Measurements from ENCODE around the gene SDHAF1.
"Not testable (repeated sequence)": the region's sequence is repeated elsewhere in the genome, so short reads cannot be mapped to it uniquely, and the experiment has no call there.

Gene SDHAF1

DNA sequence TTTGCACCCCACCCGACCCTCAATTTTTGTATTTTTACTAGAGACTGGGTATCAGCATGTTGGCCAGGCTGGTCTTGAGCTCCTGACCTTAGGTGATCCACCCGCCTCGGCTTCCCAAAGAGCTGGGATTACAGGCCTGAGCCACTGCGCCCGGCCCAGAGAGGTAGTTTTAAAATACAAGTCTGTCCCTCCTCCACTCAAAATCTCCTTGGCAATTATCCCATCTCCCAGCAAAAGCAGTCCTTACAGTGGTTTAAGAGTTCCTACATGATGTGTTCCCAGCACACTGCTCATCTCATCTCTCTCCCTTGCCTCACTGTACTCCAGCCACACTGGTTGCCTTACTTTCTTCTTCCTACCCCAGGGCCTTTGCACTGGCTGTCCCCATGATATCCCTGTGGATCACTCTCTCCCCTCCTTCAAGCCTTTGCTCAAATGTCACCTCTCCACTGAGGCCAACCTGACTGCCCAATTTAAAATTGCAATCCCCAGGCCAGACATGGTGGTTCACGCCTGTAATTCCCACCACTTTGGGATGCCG lies 34.5 kb upstream of the SDHAF1 start:
- Histone ChIP-seq H3K27ac (ENCODE audit: low read depth, low read length) (no peak overlapping the region), H3K36me3 (ENCODE audit: control insufficient read depth in 5 of 5, insufficient read depth in 5 of 5, low read length in 5 of 5) (no peaks in the 10 kb centered on the region), H3K9ac (ENCODE audit: low read length in 5 of 5) (no peak overlapping the region), H3K4me3 (ENCODE audit: low read depth in 1 of 5, low read length in 5 of 5) (no peak overlapping the region), H3K9me3 (ENCODE audit: control insufficient read depth in 5 of 5, low read length in 5 of 5) (peaks cover 0 to 6% (median 0%) of the 10 kb centered on the region in 5 donors), H3K4me1 (ENCODE audit: control insufficient read depth in 5 of 5, insufficient read depth in 5 of 5, low read length in 5 of 5) (peaks cover 0 to 13% (median 10%) of the 10 kb centered on the region in 5 donors), H3K27me3 (ENCODE audit: control insufficient read depth in 5 of 5, insufficient read depth in 4 of 5, low read length in 5 of 5) (peaks cover 7 to 34% (median 25%) of the 10 kb centered on the region in 5 donors)

DNA sequence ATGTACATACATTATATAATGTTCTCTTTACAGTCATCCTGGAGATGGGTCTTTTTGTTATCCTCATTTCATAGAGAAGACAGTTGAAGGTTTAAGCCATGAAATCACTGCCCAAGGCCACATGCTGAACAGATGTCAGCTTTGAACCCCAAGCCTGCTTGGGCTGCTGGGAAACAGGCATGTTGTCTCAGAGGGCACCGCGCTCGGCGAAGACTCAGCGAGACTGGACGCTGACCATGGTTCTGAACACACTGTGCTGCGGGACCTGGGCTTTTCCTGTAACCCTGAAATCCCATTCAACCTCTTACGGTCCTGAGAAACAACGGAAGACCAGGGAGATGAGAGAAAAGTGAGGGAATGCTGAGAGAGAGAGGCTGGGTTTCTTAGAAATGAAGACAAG lies 31.5 kb upstream of the SDHAF1 start:
- H3K4me3 ChIP-seq (ENCODE audit: low read depth in 1 of 5, low read length in 5 of 5): no peak overlapping the region
- H3K27ac ChIP-seq (ENCODE audit: low read depth, low read length): no peak overlapping the region
- H3K9ac ChIP-seq (ENCODE audit: low read length in 5 of 5): no peak overlapping the region
- H3K36me3 ChIP-seq (ENCODE audit: control insufficient read depth in 5 of 5, insufficient read depth in 5 of 5, low read length in 5 of 5): no peaks in the 10 kb centered on the region
- peaks cover 7 to 28% (median 23%) of the 10 kb centered on the region in 5 donors for H3K27me3 ChIP-seq (ENCODE audit: control insufficient read depth in 5 of 5, insufficient read depth in 4 of 5, low read length in 5 of 5)
- no peaks in the 10 kb centered on the region for H3K9me3 ChIP-seq (ENCODE audit: control insufficient read depth in 5 of 5, low read length in 5 of 5)
- peaks cover 0 to 13% (median 10%) of the 10 kb centered on the region in 5 donors for H3K4me1 ChIP-seq (ENCODE audit: control insufficient read depth in 5 of 5, insufficient read depth in 5 of 5, low read length in 5 of 5)

DNA sequence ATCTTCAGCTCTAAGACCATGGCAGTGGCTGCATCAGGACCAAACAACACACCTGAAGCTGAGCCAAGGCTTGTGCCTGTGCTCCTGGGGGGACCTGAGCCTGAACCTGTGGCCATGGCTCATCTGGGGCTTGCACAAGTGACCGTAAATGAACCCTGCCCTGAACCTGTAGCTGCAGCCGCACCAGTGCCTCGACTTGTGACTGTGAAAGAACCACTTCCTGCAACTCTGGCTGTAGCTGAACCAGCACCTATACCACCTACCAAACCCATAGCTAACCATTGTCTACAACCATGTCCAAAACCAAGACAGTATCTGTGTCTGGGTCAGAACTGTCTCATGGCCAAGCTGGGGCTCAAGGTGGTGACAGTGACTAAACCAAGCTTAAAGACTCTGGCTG lies 28.2 kb upstream of the SDHAF1 start:
- Histone ChIP-seq H3K27ac (ENCODE audit: low read depth, low read length) (no peak overlapping the region), H3K27me3 (ENCODE audit: control insufficient read depth in 5 of 5, insufficient read depth in 4 of 5, low read length in 5 of 5) (peaks cover 0 to 5% (median 3%) of the 10 kb centered on the region in 5 donors), H3K36me3 (ENCODE audit: control insufficient read depth in 5 of 5, insufficient read depth in 5 of 5, low read length in 5 of 5) (no peaks in the 10 kb centered on the region), H3K9me3 (ENCODE audit: control insufficient read depth in 5 of 5, low read length in 5 of 5) (no peaks in the 10 kb centered on the region), H3K4me1 (ENCODE audit: control insufficient read depth in 5 of 5, insufficient read depth in 5 of 5, low read length in 5 of 5) (no peaks in the 10 kb centered on the region), H3K4me3 (ENCODE audit: low read depth in 1 of 5, low read length in 5 of 5) (no peak overlapping the region), H3K9ac (ENCODE audit: low read length in 5 of 5) (no peak overlapping the region)

DNA sequence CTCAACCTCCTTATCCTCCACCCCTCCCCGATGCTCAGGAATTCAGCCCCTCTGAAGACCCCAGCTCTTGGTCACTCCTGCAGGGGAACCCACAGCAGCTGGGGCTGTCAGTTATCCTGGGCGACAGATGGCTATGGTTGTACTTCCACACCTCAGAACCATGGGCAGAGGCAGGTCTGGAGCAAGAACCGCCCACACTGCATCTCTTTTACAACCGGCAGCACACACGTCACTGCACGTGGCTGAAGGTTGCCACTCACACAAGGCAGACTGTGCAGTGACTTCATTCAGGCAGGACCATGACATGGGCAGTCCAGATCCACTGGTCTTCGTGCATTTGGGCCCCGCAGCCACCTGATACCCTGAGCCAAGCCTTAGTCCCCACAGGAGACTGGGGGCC lies 21.5 kb upstream of the SDHAF1 start:
- no peak overlapping the region for H3K27ac ChIP-seq (ENCODE audit: low read depth, low read length)
- no peaks in the 10 kb centered on the region for H3K4me1 ChIP-seq (ENCODE audit: control insufficient read depth in 5 of 5, insufficient read depth in 5 of 5, low read length in 5 of 5)
- H3K9ac ChIP-seq (ENCODE audit: low read length in 5 of 5): no peak overlapping the region
- peaks cover 0 to 10% (median 6%) of the 10 kb centered on the region in 5 donors for H3K27me3 ChIP-seq (ENCODE audit: control insufficient read depth in 5 of 5, insufficient read depth in 4 of 5, low read length in 5 of 5)
- no peak overlapping the region for H3K4me3 ChIP-seq (ENCODE audit: low read depth in 1 of 5, low read length in 5 of 5)
- H3K36me3 ChIP-seq (ENCODE audit: control insufficient read depth in 5 of 5, insufficient read depth in 5 of 5, low read length in 5 of 5): no peaks in the 10 kb centered on the region
- no peaks in the 10 kb centered on the region for H3K9me3 ChIP-seq (ENCODE audit: control insufficient read depth in 5 of 5, low read length in 5 of 5)

DNA sequence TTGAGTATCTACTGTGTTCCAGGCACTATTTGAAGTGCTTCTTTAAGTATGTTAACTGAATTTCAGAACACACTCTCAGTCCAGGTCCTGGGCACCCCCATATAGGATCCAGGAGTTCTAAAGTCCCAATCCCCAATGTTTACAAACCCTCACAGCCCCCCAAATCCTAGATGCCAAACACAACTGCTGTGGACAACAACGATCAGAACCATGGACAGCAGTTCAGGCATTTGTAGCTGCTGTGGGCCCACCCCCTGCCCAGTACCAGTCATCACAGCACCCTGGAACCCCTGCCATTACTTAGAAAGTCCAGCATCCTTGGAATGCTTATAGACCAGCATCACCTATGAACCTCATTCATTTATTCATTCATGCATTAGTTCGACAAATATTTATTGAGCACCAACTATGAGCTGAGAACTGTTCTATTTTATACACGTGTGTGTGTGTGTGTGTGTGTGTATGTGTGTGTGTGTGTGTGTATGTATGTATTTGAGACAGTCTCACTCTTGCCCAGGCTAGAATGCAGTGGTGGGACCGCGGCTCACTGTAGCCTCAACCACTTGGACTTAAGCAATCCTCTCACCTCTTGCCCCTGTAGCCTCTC lies 19.3 kb upstream of the SDHAF1 start:
- no peaks in the 10 kb centered on the region for H3K4me1 ChIP-seq (ENCODE audit: control insufficient read depth in 5 of 5, insufficient read depth in 5 of 5, low read length in 5 of 5)
- H3K9me3 ChIP-seq (ENCODE audit: control insufficient read depth in 5 of 5, low read length in 5 of 5): no peaks in the 10 kb centered on the region
- H3K4me3 ChIP-seq (ENCODE audit: low read depth in 1 of 5, low read length in 5 of 5): no peak overlapping the region
- no peak overlapping the region for H3K27ac ChIP-seq (ENCODE audit: low read depth, low read length)
- H3K36me3 ChIP-seq (ENCODE audit: control insufficient read depth in 5 of 5, insufficient read depth in 5 of 5, low read length in 5 of 5): no peaks in the 10 kb centered on the region
- peaks cover 5 to 16% (median 13%) of the 10 kb centered on the region in 5 donors for H3K27me3 ChIP-seq (ENCODE audit: control insufficient read depth in 5 of 5, insufficient read depth in 4 of 5, low read length in 5 of 5)
- no peak overlapping the region for H3K9ac ChIP-seq (ENCODE audit: low read length in 5 of 5)

DNA sequence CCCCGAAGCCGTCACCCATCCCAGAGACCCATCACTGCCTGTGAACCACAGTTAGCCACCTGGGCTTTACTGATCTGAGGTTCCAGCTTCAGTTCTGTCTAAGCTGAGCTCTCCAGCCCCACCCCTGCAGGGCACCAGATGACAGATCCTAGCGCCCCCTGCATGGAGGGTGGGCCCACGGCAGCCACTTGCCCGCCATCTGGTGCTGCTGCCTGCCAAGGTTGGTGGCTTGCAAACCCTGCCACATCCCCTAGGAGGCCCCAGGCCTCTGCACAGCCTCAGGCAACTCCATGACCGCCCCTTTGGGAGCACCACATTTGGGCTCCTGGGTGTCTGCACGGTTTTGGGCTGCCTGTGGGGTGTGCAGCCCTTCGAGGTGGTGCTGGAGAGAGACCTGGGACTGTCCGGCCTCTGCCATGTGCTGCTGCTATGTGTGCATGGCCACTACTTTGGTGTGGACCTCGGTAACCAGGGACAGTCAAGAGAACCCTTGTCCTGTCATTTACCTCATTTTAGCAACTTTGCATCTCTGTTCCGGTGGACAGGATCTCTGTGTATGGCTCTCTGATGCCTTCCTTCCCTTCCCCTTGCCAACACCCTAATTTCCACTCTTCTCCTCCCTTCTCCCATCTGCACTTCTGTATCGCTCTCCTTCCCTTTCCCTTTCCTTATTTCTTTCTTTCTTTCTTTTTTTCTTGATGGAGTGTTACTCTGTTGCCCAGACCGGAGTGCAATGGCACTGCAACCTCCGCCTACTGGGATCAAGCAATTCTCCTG lies 17.4 kb upstream of the SDHAF1 start:
- H3K4me3 ChIP-seq (ENCODE audit: low read depth in 1 of 5, low read length in 5 of 5): no peak overlapping the region
- H3K36me3 ChIP-seq (ENCODE audit: control insufficient read depth in 5 of 5, insufficient read depth in 5 of 5, low read length in 5 of 5): no peaks in the 10 kb centered on the region
- no peak overlapping the region for H3K27ac ChIP-seq (ENCODE audit: low read depth, low read length)
- no peak overlapping the region for H3K9ac ChIP-seq (ENCODE audit: low read length in 5 of 5)
- H3K27me3 ChIP-seq (ENCODE audit: control insufficient read depth in 5 of 5, insufficient read depth in 4 of 5, low read length in 5 of 5): peaks cover 8 to 19% (median 16%) of the 10 kb centered on the region in 5 donors
- H3K4me1 ChIP-seq (ENCODE audit: control insufficient read depth in 5 of 5, insufficient read depth in 5 of 5, low read length in 5 of 5): no peaks in the 10 kb centered on the region
- H3K9me3 ChIP-seq (ENCODE audit: control insufficient read depth in 5 of 5, low read length in 5 of 5): no peaks in the 10 kb centered on the region

DNA sequence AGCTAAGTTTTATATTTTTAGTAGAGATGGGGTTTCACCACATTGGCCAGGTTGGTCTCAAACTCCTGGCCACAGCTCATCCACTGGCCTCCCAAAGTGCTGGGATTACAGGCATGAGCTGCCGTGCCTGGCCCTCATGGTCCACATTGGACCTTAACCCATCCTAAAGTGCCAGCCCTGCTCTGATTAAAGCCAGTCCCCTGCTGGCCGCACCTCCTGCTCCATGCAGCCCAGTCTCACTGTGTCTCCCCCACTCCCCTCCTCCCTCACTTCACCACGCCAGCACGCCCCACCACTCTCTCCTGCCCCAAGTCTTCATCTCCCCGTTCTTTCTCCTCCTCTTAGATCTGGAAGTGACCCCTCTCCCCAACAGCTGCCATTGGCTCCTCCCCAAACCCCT lies 16.7 kb upstream of the SDHAF1 start:
- H3K27me3 ChIP-seq (ENCODE audit: control insufficient read depth in 5 of 5, insufficient read depth in 4 of 5, low read length in 5 of 5): peaks cover 8 to 19% (median 17%) of the 10 kb centered on the region in 5 donors
- H3K9ac ChIP-seq (ENCODE audit: low read length in 5 of 5): no peak overlapping the region
- no peaks in the 10 kb centered on the region for H3K4me1 ChIP-seq (ENCODE audit: control insufficient read depth in 5 of 5, insufficient read depth in 5 of 5, low read length in 5 of 5)
- no peaks in the 10 kb centered on the region for H3K36me3 ChIP-seq (ENCODE audit: control insufficient read depth in 5 of 5, insufficient read depth in 5 of 5, low read length in 5 of 5)
- no peaks in the 10 kb centered on the region for H3K9me3 ChIP-seq (ENCODE audit: control insufficient read depth in 5 of 5, low read length in 5 of 5)
- no peak overlapping the region for H3K27ac ChIP-seq (ENCODE audit: low read depth, low read length)
- H3K4me3 ChIP-seq (ENCODE audit: low read depth in 1 of 5, low read length in 5 of 5): no peak overlapping the region

DNA sequence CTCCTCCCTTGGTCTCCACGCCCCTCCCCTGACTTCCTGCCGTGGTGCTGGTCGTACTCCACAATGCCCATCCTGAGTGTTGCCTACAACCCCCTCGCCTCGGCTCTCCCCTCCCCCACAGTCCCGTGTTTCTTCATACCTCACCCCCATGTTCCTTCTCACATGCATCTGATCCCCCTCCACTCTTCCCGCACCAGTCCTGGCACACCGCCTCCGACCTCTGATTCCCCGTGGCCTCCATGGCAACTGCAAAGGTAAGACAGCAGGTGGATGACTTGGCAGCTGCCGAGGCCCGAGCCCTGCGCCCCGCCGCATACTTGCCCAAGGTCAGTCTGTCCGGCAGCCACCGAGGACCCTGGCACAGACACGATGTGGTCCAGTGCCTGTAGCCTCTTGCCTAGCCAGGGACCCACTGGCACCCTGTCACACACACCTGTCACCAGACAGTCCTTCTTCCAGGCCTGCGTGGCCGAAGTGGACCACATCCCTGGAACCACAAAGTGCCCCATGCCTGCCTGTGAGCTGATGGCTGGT lies 16.1 kb upstream of the SDHAF1 start:
- Histone ChIP-seq H3K27ac (ENCODE audit: low read depth, low read length) (no peak overlapping the region), H3K9ac (ENCODE audit: low read length in 5 of 5) (no peak overlapping the region), H3K27me3 (ENCODE audit: control insufficient read depth in 5 of 5, insufficient read depth in 4 of 5, low read length in 5 of 5) (peaks cover 8 to 24% (median 19%) of the 10 kb centered on the region in 5 donors), H3K4me1 (ENCODE audit: control insufficient read depth in 5 of 5, insufficient read depth in 5 of 5, low read length in 5 of 5) (no peaks in the 10 kb centered on the region), H3K9me3 (ENCODE audit: control insufficient read depth in 5 of 5, low read length in 5 of 5) (no peaks in the 10 kb centered on the region), H3K36me3 (ENCODE audit: control insufficient read depth in 5 of 5, insufficient read depth in 5 of 5, low read length in 5 of 5) (no peaks in the 10 kb centered on the region), H3K4me3 (ENCODE audit: low read depth in 1 of 5, low read length in 5 of 5) (no peak overlapping the region)

DNA sequence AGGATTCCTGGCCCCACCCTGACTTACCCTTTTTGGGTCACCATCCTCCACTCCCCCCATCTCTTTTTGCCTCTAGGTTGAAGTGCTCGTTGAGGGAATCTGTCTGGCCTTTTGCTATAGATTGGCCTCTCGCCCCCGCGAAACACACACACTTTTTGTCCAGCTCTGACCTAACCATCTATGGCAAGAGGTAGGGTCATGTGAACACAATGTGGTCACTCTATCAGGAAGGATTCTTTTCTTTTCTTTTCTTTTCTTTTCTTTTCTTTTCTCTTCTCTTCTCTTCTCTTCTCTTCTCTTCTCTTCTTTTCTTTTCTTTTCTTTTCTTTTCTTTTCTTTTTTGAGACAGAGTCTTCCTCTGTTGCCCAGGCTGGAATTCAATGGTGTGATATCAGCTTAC lies 14.0 kb upstream of the SDHAF1 start:
- H3K4me1 ChIP-seq (ENCODE audit: control insufficient read depth in 5 of 5, insufficient read depth in 5 of 5, low read length in 5 of 5); H3K27ac ChIP-seq (ENCODE audit: low read depth, low read length); H3K36me3 ChIP-seq (ENCODE audit: control insufficient read depth in 5 of 5, insufficient read depth in 5 of 5, low read length in 5 of 5); H3K9me3 ChIP-seq (ENCODE audit: control insufficient read depth in 5 of 5, low read length in 5 of 5); H3K9ac ChIP-seq (ENCODE audit: low read length in 5 of 5); H3K4me3 ChIP-seq (ENCODE audit: low read depth in 1 of 5, low read length in 5 of 5): not testable (repeated sequence)
- H3K27me3 ChIP-seq (ENCODE audit: control insufficient read depth in 5 of 5, insufficient read depth in 4 of 5, low read length in 5 of 5): peaks cover 9 to 31% (median 28%) of the 10 kb centered on the region in 5 donors

GRCh38 chr19:35983177-35983576 lies 11.8 kb upstream of the SDHAF1 start:
- no peak overlapping the region for H3K4me3 ChIP-seq (ENCODE audit: low read depth in 1 of 5, low read length in 5 of 5)
- H3K27ac ChIP-seq (ENCODE audit: low read depth, low read length): no peak overlapping the region
- no peaks in the 10 kb centered on the region for H3K9me3 ChIP-seq (ENCODE audit: control insufficient read depth in 5 of 5, low read length in 5 of 5)
- peaks cover 15 to 38% (median 33%) of the 10 kb centered on the region in 5 donors for H3K27me3 ChIP-seq (ENCODE audit: control insufficient read depth in 5 of 5, insufficient read depth in 4 of 5, low read length in 5 of 5)
- no peak overlapping the region for H3K9ac ChIP-seq (ENCODE audit: low read length in 5 of 5)
- no peaks in the 10 kb centered on the region for H3K36me3 ChIP-seq (ENCODE audit: control insufficient read depth in 5 of 5, insufficient read depth in 5 of 5, low read length in 5 of 5)
- peaks cover 0 to 5% (median 0%) of the 10 kb centered on the region in 5 donors for H3K4me1 ChIP-seq (ENCODE audit: control insufficient read depth in 5 of 5, insufficient read depth in 5 of 5, low read length in 5 of 5)
